ENCODE results near the gene PLCB1.

DNA sequence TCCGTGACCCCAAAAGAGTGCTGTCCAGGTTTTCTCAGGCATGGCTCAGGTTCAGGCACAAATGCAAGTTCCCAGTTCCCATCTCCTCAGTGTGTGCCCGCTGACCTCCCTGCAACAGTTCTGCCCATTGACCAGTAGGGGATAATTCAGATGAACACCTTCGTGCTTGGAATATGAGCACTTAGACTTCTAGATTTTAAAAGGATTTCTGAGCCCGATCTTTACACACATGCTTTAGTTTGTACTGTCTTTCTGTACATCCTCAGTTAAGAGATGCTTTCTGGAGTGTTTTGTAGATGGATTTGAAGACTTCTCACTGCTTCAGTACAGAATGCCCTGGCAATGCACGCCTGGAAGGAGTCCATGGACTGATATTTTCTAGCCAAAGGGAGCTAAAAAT is 697.2 kb downstream of the PLCB1 start:
- TF ChIP-seq, protein P1, sequence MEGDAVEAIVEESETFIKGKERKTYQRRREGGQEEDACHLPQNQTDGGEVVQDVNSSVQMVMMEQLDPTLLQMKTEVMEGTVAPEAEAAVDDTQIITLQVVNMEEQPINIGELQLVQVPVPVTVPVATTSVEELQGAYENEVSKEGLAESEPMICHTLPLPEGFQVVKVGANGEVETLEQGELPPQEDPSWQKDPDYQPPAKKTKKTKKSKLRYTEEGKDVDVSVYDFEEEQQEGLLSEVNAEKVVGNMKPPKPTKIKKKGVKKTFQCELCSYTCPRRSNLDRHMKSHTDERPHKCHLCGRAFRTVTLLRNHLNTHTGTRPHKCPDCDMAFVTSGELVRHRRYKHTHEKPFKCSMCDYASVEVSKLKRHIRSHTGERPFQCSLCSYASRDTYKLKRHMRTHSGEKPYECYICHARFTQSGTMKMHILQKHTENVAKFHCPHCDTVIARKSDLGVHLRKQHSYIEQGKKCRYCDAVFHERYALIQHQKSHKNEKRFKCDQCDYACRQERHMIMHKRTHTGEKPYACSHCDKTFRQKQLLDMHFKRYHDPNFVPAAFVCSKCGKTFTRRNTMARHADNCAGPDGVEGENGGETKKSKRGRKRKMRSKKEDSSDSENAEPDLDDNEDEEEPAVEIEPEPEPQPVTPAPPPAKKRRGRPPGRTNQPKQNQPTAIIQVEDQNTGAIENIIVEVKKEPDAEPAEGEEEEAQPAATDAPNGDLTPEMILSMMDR (IDR thresholded peaks at IDR 0.05; ENCODE audit: poor library complexity): no peak
- no peak for TF ChIP-seq EZH2 (IDR thresholded peaks at IDR 0.05; ENCODE audit: borderline replicate concordance)
- no peak for TF ChIP-seq EZH2phosphoT487 (IDR thresholded peaks at IDR 0.05; ENCODE audit: low read depth, severe bottlenecking, unreplicated experiment)

Measured in hepatocyte (in vitro differentiated cells).